ENCODE data around the gene RAP2B.
"Not testable (repeated sequence)": the region's sequence is repeated elsewhere in the genome, so short reads cannot be mapped to it uniquely, and the experiment has no call there.

RAP2B gene

DNA sequence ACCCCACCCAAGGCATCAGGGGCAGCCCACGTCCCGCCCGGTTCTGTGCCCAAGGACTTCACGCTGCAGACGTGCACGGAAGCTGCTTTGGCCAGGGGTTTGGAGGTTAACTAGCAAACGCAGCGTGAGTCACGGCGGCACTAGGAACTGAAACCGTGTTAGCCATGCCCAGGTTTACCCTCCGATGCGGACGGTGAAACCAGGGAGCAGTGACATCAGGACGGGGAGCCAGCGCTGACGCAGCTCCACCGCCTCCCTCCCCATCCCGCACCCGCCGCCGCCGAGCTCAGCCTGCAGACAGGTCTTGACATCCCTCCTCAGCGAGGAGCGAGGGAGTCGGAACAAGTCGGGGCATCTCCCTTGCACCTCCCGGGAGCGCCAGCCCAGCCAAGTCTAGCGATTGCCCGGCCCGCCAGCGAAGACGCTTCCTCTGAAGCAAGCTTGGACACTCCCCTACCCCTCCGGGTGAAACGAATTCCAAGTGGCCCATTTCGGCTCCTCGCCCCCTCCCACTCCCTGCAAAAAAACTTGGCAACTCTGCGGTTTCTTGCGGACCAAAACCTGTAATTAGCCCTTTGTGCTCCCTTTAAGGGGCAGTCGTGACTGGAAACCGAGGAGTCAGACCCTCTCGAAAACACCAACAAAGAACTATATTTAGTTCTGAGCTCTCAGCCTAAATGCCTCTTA, 1.4 kb upstream of the RAP2B start:
- peak; percentile 38 to 53 (median 42) for DNase-seq

DNA sequence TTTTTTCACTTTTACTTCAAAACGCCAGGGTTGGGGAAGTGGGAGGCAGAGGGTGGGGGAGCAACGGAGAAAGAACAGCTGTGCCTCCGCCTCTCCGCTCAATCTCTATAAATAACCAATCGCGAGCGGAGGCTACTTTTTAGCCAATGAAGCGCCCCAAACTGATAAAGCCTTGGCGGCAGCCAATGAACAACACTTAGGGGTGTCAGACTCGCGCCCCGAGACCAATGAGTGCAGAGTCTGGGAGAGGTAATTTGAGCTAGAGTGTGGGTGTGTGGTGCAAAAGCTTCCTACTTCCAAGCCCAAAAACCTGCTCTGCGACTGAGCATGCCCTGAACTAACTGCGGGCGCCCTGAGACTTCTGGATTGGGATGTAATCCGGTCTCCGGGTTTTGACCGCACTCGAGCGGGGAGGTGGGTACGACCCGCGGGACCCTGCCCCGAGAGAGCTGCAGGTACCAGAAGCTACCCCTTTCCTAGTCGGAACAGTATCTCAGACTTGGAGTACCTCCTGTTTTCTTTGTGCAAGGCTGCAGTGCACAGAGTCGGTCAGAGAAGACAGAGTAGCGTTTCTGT, 800 bp upstream of the RAP2B start:
- peak; percentile 60 to 80 (median 68) for DNase-seq

DNA sequence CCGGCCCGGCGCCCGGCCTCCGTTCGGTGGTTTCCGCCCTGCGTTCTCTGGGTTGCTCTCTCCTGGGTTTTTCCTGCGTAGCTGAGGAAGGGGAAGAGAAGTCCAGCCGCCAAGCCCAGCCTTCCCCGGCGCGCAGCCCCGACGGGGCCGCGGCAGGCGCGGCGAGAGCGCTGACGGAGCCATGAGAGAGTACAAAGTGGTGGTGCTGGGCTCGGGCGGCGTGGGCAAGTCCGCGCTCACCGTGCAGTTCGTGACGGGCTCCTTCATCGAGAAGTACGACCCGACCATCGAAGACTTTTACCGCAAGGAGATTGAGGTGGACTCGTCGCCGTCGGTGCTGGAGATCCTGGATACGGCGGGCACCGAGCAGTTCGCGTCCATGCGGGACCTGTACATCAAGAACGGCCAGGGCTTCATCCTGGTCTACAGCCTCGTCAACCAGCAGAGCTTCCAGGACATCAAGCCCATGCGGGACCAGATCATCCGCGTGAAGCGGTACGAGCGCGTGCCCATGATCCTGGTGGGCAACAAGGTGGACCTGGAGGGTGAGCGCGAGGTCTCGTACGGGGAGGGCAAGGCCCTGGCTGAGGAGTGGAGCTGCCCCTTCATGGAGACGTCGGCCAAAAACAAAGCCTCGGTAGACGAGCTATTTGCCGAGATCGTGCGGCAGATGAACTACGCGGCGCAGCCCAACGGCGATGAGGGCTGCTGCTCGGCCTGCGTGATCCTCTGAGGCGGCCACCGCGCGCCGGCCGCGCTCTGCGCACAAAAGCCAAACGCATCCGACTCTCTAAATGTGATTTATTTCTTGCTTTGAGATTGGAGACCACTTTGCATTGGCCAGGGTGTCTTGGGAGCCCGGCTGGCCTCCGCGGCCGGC, 727 bp downstream of the RAP2B start:
- peak in 3 of 4 experiments; percentile 16 to 44 (median 24) for DNase-seq

DNA sequence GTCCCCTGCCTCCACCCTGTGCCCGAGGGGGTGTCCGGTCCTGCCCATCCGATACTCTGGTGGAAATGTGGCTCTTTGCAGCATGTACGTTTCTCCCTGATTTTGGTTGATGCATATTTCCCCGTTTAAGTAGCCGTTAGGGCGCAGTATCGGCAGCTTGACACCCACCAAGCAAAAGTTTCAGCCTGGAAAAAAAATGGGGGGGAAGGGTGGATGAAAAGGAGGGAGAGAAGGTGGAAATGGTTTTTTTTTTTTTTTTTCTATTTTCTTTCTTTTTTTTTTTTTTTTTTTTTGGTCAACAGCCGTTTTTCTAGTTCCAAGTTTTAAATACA, 1.3 kb downstream of the RAP2B start:
- DNase-seq, result no peak

DNA sequence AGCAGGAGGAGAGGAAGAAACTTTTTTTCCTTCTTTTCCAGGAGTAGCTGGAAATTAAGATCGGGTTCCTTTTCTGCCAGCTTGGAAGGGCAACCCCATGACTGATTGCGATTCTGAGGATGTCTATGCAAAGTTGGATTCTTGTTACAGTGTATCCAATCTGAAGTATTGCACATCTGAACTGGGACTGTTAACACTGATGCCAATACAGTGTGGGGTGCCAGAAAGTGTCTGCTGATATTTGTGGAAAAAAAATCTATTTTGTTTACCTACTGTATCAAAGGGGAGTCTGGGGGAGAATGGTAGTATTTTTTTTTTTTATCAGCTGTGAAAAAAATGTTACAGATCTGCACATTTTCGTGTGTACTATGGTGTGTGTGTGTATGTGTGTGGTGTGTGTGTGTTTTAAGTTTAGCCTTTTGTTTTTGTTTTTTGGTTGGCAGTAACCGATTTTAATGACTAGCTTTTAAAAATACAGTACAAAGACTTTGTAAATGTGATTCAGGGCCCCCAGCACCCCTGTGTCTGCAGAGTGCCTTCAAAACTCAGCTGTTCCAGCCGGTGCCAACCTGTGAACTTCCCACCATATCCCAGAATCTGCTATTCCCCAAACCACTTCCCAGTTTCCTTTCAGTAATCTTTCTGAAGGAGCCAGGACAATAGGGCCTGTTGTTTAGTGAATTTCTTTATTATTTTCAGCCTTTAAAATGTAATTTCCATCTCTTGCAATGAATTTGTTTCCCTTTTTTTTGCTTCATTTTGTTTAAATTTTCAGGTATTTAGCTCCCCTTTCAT, 1.9 kb downstream of the RAP2B start:
- no peak for DNase-seq

DNA sequence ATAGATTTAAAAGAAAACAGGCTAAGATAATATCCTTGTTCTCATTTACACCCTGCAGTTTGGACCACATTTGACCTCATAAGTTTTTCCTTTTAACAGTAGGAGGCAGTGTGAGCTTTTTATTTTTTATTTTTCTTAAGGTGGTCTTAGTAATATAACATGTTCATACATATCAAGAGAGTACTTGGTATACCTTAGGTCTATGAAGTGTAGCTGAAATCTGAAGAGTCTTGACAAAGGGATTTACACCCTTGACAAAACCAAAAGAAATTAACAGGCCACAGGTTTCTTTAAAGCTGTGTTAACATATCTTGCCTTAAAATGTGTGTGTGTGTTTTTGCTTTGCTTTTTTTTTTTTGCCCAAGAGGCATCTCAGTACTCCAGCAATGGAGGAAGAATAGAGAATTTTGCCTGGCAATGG, 3.2 kb downstream of the RAP2B start:
- no peak for DNase-seq

DNA sequence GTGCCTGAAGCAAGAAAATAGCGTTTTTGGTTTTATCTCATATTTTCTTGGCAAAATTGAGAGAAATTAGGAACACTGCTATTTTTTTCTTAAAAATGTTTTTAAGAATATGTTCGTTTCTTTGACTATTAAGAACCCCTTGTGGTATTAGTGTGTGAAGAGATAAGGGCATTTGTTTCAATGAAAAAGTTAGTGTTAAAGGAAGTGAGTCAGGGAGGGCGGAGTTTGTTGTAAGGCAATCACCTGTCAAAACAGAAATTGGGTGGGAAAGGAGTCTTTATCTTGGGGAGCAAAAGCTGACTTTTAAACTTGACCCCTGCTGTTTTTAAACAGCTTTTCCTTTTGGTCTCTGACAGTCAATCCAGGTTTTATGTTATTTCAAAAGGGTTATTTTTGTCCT, 4.2 kb downstream of the RAP2B start:
- DNase-seq, result no peak

DNA sequence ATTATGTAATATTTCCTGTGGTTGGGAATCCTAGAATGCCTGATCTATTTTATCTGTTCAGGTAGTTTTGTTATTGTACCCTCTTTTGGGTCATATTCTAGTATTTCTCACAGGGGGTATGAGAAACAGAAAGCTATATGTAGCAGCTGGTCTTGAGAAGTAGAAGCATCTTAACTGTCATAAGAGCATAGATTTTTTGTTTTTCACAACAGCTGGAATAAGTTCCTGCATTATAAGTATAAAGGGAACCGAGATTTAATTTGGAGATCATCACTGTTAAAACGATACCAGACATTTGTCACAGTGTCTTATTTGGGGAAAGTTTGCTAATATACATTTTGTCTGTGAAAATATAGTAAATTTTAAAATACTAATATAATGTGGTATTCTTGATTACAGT, 4.8 kb downstream of the RAP2B start:
- no peak for DNase-seq

DNA sequence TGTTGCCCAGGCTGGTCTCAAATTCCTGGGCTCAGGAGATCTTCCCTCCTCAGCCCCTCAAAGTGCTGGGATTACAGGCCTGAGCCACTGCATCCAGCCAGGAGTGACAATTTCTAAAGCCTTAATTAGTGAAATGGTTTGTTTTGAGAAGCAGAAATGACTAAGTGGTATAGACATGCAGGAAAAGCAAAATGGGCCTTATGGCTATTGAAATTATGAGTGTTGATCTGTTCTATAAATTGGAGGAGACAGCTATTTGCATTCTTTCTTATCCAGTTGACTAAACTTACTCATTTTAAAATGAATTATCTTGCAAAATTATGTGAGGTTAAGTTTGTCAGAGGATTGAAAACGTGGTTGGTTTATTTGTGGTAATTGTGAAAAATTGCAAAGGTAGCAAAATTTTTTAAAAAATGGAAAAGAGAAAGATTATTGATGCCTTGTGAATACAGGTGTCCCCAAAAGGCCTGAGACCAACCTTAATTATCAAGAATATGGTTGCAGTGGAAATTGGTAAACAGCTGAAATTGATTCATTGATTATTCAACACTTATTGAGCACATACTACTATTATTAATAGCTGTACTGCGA, 7.9 kb downstream of the RAP2B start:
- no peak for DNase-seq

DNA sequence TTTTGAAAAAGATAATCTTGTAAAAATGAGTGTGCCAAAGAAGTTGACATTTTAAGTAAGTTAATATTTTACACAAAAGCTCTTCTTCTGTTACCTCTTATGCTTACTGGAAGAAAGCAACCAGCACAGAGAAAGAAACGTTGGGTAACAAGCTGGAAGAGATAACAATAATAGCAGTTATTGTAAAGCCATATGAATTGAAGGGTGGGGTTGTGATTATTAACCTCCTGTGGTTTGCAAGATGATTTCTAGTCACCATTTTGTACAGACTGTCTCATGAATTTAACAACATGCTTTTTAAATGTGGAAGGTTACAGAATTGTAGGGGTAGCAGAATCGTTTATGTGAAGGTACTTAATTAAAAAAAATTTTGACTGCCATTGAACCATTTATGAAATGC, 9.2 kb downstream of the RAP2B start:
- no peak for DNase-seq

DNA sequence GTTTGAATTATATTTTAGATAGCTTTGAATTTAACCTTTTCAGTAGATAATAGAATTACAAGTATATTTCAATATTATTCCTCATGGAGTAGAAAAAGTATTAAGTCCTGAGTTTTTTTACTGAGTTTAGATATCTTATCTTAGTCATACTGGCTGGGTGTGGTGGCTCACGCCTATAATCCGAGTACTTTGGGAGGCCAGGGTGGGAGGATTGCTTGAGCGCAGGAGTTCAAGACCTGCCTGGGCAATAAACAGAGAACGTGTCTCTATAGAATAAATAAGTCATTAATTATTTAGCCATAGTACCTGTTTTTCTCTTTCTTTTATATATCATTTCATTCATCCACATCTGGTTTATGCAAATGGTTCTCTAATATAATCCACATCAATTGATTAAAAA, 9.9 kb downstream of the RAP2B start:
- no peak for DNase-seq

DNA sequence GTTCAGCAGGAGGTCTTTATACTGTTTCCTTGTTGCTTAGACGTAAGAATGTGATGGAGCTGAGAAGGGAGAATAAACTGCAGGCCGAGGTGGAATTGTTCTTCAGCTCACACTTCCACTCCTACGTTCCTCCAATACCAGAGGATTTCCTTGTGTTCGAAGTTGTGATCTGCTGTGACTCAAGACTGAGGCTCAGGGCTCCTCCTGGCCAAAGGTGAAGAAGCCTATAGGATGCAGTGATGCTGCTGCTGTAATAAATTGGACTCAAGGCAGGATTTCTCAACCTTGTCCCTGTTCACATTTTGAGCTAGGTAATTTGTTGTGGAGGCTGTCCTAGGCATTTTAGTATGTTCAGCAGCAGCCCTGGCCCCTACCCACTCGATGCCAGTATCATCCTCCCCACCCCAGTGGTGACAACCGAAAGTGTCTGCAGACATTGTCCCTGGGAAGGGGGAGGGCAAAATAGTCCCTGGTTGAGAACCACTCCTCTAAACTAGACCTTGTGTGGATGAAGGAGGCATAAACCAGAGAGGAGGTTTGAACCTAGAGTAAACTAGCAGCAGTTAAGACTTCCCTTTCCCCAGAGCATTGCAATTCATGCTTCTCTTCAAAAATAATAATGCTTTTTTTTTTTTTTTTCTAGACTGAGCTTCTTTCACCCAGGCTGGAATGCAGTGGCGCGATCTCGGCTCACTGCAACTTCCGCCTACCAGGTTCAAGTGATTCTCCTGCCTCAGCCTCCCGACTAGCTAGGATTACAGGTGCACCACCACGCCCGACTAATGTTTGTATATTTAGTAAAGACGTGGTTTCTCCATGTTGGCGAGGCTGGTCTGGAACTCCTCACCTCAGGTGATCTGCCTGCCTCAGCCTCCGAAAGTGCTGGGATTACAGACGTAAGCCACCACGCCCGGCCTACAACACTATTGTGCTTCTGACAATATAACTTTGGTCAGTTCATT, 11.1 kb downstream of the RAP2B start:
- no peak for DNase-seq

DNA sequence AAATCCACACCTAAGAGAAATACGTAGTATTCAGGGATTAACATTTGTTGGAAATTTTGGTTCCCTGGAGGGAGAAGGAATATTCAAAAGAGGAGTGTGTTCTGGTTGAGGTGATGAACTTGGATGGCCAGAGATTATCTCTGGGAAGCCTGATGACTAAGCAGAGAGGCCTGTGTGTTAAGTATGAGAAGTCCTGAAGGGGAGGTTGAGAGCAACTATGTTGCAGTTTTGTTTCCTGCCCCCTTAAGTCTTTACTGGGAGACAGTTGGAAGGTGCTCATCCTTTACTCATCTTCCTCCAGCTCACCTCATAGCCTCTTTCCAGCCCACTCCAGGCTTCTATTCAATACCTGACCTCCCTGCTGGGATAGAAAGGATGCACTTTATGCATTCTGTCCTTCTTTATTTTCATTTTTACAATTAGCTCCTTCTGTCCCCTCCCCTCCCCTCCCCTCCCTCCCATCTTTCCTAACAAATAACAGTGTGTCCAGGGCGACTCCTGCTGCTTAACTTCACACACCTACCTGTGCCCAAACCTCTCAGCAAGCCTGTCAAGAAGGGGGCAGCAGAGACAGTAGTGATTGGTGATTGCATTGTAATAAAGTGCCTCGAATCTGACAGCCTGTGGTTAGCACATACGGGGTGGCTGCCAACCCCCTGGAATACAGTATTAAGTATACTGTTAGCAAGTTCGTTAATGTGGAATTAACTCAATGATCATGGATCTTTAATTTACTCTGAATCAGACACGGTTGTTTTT, 11.9 kb downstream of the RAP2B start:
- DNase-seq, result no peak

DNA sequence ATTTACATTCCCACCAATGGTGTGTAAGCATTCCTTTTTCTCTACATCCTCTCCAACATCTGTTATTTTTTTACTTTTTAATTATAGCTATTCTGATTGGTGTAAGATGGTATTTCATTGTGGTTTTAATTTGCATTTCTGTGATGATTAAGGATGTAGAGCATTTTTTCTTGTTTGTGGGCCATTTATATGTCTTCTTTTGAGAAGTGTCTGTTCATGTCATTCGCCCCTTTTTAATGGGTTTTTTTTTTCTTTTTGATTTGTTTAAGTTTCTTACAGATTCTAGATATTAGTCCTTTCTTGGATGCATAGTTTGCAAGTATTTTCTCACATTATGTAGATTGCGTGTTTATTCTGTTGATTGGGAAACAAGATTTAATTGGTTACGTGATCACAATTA, 14.2 kb downstream of the RAP2B start:
- DNase-seq, result no peak

DNA sequence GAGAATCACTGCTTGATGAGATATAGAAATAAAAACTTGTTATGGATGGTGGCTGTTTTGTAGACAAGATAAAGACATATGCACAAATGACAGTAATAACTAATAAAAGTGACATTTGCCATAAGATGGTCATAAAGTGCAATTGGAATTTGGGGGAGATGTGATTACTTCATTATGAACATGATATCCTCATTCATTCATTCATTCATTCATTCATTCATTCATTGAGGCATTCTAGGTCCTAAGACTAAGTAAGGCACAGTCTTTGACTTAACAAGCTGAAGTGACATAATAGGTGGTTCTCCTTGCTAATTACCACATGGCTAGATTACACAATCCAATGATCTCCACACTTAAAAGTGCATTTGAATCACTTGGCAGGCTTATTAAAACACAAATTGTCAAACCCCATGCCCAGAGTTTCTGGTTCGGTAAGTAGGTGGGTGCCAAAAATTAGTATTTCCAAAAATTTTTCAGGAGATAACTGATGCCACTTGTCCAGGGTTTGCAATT, 18.9 kb downstream of the RAP2B start:
- no peak for DNase-seq

DNA sequence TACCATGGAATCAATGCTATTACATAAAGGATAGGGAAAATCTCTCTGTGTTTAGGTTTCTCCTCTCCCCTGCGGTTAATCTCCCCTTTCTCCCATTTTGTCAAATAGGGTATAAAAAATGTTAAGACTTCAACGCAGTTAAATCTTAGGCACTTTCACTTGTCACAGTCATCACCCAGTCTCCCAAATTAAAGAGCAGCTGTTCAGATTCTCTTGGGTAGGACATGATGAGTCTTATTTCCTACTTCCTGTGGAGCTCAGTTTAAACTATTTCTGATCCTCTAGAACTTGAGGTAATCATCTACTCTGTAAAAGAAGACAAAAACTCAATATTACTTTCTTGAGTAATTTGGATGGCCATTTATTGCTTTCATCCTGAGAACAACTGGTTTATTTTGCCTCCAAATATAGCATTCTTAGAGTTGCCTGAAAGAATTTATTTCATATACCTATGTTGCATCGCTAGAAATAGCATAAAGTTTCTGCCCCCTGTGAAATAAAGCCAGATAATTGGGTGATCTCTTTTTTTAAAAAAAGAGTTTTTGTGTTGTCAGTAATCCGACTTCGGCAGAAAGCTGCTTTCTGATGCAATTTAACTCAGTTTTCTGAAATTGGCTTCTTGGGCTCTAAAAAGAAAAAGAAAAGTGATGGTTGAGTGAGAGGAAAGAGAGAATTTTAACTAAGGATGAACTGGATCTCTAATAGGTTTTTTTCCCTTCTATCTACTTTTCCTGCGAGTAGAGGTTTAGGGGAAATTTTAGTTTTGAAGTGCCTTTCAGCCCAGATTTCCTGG, 20.7 kb downstream of the RAP2B start:
- no peak for DNase-seq

DNA sequence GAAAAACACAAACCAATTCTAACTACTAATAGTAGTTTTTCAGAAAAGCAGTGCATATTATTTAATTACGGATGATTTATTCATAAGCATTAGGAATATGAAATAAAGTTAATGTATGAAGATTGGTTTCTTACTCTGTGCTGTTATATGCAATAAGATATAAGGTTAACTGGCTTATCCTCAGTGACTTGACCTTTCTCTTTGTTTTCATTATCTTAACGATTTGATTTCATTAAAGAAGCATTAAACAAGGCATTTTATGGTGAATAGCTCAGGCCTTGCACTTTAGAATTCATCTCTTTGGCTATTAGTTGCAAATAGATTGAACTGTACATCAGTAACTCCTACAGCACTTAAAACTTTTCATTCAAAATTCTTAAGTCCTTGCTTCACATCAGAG, 28.9 kb downstream of the RAP2B start:
- no peak for DNase-seq

DNA sequence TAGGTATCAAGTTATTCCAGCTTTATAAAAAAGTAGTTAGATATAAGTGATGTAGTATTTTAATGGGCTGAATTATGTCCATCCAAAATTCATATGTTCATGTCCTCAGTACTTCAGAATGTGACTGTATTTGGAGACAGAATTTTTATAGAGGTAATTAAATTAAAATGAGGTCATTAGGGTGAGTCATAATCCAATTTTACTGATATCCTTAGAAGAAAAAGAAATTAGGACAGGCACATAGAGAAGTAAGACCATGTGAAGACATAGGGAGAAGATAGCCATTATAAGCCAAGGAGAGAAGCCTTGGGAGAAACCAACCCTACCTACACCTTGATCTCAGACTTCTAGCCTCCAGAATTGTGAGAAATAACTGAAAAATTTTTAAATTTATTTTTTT, 30.3 kb downstream of the RAP2B start:
- no peak for DNase-seq

DNA sequence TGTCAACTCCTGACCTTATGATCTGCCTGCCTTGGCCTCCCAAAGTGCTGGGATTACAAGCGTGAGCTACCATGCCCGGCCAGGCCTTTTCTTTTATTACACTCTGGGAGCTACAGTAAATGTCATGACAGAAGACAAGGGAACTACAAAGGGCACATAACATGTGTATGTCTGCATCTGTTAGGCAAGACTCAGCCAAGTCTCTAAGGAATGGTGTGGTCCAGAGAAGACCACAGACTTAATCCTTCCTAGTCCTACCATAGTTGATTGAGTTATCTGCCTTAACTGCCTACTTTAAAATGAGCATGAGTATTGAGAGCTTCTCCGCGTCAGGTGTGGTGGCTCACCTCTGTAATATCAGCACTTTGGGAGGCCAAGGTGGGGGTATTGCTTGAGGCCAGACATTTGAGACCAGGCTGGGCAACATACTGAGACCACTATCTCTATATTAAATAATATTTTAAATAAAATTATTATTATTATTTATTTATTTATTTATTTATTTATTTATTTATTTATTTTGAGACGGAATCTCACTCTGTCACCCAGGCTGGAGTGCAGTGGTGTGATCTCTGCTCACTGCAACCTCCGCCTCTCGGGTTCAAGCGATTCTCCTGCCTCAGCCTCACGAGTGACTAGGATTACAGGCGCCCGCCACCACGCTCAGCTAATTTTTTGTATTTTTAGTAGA, 31.9 kb downstream of the RAP2B start:
- not testable (repeated sequence) for DNase-seq

All from activated naive CD4-positive, alpha-beta T cell (primary cell).